ENCODE data around the gene OSBPL1A. TPM values are rescaled to one million over a fixed set of nuclear protein-coding genes. Genes with fewer than 3 reads are reported as not detected.
A peak's percentile ranks its signal among the peaks of the same experiment; 100 is the strongest.

OSBPL1A gene
- total RNA-seq, 1 experiment from 2014 or later, result 53.1 TPM

DNA sequence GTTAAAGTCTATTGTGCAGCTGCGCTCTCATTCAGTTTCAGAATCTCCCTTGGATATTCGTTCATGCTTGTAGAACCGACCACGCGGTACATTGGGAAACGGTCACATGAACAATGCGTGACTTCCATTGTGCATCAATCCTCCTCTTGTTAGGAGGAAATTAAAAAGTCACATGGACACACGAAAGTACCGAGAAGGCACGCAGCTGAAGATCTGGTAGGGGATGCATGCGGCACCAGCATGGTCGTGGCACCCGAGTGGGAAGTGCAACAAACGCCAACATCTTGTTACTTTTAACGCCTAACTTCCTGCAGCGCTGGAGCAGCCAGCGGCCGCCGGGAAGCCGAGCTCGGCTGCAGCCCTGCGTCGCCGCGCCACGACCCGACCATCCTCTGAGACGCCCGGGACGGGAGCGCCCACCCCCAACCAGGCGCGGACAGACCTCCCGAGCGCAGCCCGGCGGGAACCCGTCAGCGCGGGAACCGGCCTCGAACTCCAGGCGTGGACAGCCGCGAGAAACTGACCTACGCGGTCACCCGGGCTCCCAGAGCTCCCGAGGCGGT lies 412 bp downstream of the OSBPL1A start:
- Mint-ChIP-seq H3K27me3 (ENCODE audit: low read depth) (no peaks in the 10 kb centered on the region), H3K36me3 (peaks cover 5% of the 10 kb centered on the region), H3K4me3 (peak overlapping the region; percentile 88), H3K9me3 (no peaks in the 10 kb centered on the region), H3K4me1 (peaks cover 53% of the 10 kb centered on the region), H3K27ac (peak overlapping the region; percentile 87)
- CTCF ChIA-PET, result interaction anchor here (1.0 to 3.3 kb wide), 10 partner anchors 8 to 221 kb away, joined by 3 to 20 read pairs (median 6); no protein-coding TSS in a partner anchor
- peak; percentile 12 for ATAC-seq
- no peak for DNase-seq (ENCODE audit: low spot score)
- TF ChIP-seq PRDM15 (CRISPR knock-in tag; IDR thresholded peaks at IDR 0.05) (no peak), ZNF423 (CRISPR knock-in tag; IDR thresholded peaks at IDR 0.05) (no peak), ZNF281 (CRISPR knock-in tag; IDR thresholded peaks at IDR 0.05) (no peak), ARID4B (CRISPR knock-in tag; IDR thresholded peaks at IDR 0.05; ENCODE audit: borderline replicate concordance) (0 out of 2 replicates have a peak, but pooled peaks have one; percentile 18), GTF2I (CRISPR knock-in tag; conservative IDR thresholded peaks at IDR 0.05) (no peak), TP53 (CRISPR knock-in tag; IDR thresholded peaks at IDR 0.05) (no peak; the same call in 1 of the 2 replicates), ESRRA (CRISPR knock-in tag; IDR thresholded peaks at IDR 0.05; ENCODE audit: borderline replicate concordance) (0 out of 2 replicates have a peak, but pooled peaks have one; percentile 57), SMAD4 (CRISPR knock-in tag; IDR thresholded peaks at IDR 0.05) (no peak), ZNF416 (CRISPR knock-in tag; IDR thresholded peaks at IDR 0.05) (no peak), USF2 (CRISPR knock-in tag; IDR thresholded peaks at IDR 0.05) (peak; percentile 69; the same call in 1 of the 2 replicates), MYBL2 (CRISPR knock-in tag; IDR thresholded peaks at IDR 0.05) (no peak), JUN (CRISPR knock-in tag; IDR thresholded peaks at IDR 0.05) (peak; percentile 6; the same call in 1 of the 2 replicates)
- TF ChIP-seq, protein P1, sequence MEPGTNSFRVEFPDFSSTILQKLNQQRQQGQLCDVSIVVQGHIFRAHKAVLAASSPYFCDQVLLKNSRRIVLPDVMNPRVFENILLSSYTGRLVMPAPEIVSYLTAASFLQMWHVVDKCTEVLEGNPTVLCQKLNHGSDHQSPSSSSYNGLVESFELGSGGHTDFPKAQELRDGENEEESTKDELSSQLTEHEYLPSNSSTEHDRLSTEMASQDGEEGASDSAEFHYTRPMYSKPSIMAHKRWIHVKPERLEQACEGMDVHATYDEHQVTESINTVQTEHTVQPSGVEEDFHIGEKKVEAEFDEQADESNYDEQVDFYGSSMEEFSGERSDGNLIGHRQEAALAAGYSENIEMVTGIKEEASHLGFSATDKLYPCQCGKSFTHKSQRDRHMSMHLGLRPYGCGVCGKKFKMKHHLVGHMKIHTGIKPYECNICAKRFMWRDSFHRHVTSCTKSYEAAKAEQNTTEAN (CRISPR knock-in tag; IDR thresholded peaks at IDR 0.05), result no peak
- TF ChIP-seq, protein P2, sequence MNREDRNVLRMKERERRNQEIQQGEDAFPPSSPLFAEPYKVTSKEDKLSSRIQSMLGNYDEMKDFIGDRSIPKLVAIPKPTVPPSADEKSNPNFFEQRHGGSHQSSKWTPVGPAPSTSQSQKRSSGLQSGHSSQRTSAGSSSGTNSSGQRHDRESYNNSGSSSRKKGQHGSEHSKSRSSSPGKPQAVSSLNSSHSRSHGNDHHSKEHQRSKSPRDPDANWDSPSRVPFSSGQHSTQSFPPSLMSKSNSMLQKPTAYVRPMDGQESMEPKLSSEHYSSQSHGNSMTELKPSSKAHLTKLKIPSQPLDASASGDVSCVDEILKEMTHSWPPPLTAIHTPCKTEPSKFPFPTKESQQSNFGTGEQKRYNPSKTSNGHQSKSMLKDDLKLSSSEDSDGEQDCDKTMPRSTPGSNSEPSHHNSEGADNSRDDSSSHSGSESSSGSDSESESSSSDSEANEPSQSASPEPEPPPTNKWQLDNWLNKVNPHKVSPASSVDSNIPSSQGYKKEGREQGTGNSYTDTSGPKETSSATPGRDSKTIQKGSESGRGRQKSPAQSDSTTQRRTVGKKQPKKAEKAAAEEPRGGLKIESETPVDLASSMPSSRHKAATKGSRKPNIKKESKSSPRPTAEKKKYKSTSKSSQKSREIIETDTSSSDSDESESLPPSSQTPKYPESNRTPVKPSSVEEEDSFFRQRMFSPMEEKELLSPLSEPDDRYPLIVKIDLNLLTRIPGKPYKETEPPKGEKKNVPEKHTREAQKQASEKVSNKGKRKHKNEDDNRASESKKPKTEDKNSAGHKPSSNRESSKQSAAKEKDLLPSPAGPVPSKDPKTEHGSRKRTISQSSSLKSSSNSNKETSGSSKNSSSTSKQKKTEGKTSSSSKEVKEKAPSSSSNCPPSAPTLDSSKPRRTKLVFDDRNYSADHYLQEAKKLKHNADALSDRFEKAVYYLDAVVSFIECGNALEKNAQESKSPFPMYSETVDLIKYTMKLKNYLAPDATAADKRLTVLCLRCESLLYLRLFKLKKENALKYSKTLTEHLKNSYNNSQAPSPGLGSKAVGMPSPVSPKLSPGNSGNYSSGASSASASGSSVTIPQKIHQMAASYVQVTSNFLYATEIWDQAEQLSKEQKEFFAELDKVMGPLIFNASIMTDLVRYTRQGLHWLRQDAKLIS (CRISPR knock-in tag; IDR thresholded peaks at IDR 0.05; ENCODE audit: borderline replicate concordance), result no peak
- TF ChIP-seq, protein P3, sequence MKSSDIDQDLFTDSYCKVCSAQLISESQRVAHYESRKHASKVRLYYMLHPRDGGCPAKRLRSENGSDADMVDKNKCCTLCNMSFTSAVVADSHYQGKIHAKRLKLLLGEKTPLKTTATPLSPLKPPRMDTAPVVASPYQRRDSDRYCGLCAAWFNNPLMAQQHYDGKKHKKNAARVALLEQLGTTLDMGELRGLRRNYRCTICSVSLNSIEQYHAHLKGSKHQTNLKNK (CRISPR knock-in tag; IDR thresholded peaks at IDR 0.05), result no peak
- TF ChIP-seq, protein P4, sequence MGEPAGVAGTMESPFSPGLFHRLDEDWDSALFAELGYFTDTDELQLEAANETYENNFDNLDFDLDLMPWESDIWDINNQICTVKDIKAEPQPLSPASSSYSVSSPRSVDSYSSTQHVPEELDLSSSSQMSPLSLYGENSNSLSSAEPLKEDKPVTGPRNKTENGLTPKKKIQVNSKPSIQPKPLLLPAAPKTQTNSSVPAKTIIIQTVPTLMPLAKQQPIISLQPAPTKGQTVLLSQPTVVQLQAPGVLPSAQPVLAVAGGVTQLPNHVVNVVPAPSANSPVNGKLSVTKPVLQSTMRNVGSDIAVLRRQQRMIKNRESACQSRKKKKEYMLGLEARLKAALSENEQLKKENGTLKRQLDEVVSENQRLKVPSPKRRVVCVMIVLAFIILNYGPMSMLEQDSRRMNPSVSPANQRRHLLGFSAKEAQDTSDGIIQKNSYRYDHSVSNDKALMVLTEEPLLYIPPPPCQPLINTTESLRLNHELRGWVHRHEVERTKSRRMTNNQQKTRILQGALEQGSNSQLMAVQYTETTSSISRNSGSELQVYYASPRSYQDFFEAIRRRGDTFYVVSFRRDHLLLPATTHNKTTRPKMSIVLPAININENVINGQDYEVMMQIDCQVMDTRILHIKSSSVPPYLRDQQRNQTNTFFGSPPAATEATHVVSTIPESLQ (CRISPR knock-in tag; IDR thresholded peaks at IDR 0.05), result no peak
- POLR2A ChIA-PET, result interaction anchor here (0.9 to 2.0 kb wide), 7 partner anchors 12 to 161 kb away, joined by 3 to 13 read pairs (median 5); partner anchors contain the start of gene IMPACT

Data from WTC11 (cell line).